Fibroblast of peridontal ligament (primary cell): ENCODE results near the gene ARHGAP24.
"Not testable (repeated sequence)": the region's sequence is repeated elsewhere in the genome, so short reads cannot be mapped to it uniquely, and the experiment has no call there.

ENCODE experiments used
- DNase-seq: peaks from one replicate; pipeline ENCODE4 v3.0.0-alpha.2; 2010; ENCODE audit errors: extremely low read depth

Gene ARHGAP24

DNA sequence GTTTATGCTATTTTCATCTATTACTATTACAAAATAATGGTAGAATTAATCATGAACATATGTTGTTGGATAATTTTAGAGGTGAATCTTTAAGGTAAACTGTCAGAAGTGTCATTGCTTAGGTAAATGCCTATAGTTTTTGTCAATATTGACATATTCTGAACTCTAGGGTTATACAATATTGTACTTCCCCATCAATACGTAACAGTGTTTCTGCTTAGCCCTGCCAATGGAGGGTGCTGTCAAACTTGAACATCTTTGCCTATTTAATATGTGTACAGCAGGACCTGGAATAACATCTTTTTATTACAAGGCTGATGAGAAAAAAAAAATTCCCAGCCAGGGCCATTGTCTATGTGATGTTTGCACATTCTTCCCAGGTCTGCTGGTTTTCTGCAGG, 40.8 kb downstream of the ARHGAP24 start:
- no peak for DNase-seq

- not testable (repeated sequence) for DNase-seq
These were observed 43.6 kb downstream of the ARHGAP24 start for GRCh38 chr4:85518526-85518925.

GRCh38 chr4:85520765-85521749, 46.1 kb downstream of the ARHGAP24 start:
- no peak for DNase-seq

DNA sequence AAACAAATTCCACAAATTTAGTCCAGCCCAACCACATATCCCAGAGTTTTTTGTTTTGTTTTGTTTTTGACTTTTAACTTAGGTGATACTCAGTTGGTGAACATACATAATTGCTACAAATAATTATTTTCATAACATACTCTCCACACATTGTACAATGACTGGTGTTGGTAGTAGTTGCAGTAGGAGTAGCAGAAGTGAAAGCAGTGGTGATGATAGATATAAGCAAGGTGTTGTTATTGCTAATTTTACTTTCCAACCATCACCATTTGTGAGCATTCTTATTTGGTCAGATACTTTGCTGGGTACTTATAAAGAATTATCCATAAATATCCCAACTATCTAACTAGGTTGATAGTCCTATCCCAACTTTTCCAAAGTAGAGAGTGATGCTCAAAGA, 47.3 kb downstream of the ARHGAP24 start:
- no peak for DNase-seq

GRCh38 chr4:85522836-85523235, 47.9 kb downstream of the ARHGAP24 start:
- no peak for DNase-seq

GRCh38 chr4:85527815-85528214, 52.9 kb downstream of the ARHGAP24 start:
- DNase-seq, result no peak

- DNase-seq, result no peak
These were observed 56.8 kb downstream of the ARHGAP24 start for GRCh38 chr4:85531560-85532341.

DNA sequence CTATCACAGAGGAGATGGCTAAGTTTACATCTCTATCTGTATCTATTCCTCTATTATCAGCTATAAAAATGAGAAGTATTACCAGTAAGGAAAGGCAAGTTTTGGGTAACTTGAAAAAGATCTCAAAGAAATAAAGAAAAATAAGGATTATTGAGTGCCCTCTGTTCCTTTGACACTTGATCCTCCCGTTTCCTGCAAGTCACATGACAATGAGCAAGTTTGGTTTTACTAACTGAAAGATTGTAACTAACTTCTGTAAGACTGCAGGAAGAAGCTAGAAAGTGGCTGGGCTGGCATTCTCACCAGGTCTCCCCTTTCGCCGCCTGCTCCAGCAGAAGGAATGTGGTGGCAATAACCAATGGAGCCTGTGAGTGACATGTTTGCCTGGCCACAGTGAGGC, 59.2 kb downstream of the ARHGAP24 start:
- no peak for DNase-seq

DNA sequence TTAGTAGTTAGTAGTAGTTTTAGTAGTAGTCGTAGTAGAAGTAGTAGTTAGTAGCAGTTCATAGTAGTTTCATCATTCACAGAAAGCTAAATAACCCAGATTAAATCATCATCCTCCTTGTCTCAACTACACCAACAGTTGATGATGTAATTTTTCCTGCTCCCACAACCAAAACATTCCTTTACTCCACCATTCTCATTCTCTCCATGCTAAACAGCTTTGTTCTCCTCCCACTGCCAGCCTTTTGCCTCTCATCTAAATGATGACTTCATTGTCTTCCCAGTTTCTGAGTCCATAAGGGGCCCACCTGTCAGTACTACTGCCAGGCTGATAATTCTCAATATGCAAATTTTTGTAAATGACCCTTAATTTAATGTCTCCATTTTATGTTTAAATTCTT, 68.9 kb downstream of the ARHGAP24 start:
- peak; percentile 65 for DNase-seq

DNA sequence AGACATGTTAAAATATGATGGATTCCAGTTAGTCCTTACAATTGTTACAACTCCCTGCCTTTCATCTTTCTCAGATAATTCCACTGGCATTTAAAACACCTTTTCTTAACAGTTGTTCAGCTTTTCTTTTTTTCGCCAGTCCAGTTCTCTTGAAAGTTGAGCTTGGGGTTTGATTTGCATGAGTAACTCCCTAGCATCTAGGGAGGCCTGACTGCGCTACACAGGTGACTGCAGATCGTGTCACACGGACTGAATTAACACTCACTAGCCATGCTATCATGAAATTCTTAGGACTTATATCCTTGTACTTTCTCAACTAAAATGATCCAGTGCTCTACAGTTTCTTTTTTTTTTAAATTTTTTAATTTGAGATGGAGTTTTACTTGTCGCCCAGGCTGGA, 69.8 kb downstream of the ARHGAP24 start:
- DNase-seq, result no peak

DNA sequence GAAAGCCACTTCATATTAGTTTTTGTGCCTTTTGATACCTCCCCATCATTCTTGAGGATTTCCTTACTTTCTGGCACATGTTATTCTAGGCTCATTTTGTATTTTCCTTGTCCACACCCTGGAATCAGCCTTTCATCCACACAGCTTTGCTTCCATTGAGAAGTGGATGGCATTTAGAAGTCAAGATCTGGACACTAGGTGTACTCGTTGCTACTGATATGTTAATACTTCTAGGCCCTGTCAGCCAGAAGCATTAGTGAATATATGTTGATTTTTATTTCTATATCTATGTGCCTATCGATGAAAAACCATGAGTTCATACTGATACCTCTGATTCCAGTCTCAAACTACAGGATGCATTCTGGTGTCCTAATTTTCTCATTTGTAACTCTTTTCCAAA, 73.2 kb downstream of the ARHGAP24 start:
- DNase-seq, result peak; percentile 20

- DNase-seq, result peak; percentile 26
These were observed 73.9 kb downstream of the ARHGAP24 start for GRCh38 chr4:85548841-85549240.

DNA sequence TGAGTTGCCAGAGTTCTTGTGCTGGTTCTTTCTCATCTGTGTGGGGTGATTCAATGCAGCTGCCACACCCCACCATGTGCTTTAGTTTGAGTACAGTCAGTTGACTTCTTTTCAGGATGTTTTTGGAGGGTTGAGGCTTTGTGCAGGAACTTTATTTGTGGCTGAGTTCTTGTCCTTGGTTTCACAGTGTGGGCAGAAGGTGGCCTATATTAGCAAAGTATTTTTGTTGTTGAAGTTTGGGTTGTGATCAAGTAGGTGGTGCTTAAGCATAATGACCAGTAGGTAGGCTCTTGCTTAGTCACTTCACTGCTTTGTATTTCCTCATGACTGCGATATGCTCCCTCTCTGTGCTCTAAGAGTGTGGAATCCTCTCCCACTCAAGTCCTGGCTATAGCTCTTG, 80.3 kb downstream of the ARHGAP24 start:
- DNase-seq, result peak; percentile 8

- DNase-seq, result no peak
These were observed 81.3 kb downstream of the ARHGAP24 start for GRCh38 chr4:85556283-85556682.

DNA sequence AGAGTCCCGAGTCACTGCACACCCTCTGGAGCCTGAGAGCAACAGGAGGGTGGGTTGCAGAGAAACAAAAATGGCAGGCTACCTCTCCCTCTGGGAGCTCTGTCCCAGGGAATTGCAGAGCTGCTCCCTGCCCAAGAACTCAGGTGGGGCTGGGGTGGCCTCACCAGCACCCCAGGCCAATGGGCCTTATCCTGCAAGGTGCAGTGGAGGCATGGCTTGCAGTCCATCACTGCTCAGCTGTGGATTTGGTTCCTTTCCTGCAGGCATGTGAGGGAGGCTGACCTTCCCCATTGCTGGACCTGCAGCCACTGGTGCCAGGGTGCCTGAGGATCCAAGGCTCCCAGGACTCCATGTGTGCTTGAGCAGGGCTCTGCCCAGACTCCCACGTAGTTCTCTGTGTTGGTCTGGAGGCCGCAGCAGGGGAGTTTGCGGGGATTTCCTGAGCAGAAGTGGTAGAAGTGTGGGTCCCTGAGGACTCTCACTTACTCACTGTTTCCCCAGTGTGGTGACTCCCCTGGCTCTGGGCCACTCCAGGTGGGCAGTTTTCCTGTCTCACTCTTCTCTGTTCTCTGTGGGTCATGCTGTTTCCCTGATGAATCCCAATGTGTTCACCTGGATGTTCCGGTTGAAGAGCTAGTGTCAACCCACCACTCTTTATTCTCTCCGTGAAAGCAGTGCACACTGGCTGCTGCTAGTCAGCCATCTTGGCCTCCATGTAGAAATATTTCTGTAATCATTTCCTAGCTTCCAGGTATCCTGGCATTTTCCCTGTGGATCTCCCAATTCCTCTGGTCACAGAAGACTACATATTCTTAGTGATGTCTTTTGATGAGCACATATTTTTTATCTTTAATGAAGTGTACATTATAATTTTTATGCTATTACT, 82.3 kb downstream of the ARHGAP24 start:
- DNase-seq, result no peak

GRCh38 chr4:85565761-85566480, 91.0 kb downstream of the ARHGAP24 start:
- DNase-seq, result peak; percentile 80

GRCh38 chr4:85569730-85570299, 94.9 kb downstream of the ARHGAP24 start:
- no peak for DNase-seq

DNA sequence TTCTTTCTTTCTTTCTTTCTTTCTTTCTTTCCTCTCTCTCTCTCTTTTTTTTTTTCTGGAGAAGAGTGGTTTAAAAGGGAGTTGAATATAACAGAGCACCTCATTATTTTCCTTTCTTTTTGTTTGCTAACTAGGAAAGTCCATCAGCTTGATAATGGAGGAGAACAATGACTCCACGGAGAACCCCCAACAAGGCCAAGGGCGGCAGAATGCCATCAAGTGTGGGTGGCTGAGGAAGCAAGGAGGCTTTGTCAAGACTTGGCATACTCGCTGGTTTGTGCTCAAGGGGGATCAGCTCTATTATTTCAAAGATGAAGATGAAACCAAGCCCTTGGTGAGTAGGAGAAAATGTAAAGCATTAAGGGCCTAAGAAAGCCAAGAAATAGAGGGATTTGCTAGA, 95.4 kb downstream of the ARHGAP24 start:
- DNase-seq, result no peak

- no peak for DNase-seq
These were observed 96.1 kb downstream of the ARHGAP24 start for GRCh38 chr4:85571008-85571407.

DNA sequence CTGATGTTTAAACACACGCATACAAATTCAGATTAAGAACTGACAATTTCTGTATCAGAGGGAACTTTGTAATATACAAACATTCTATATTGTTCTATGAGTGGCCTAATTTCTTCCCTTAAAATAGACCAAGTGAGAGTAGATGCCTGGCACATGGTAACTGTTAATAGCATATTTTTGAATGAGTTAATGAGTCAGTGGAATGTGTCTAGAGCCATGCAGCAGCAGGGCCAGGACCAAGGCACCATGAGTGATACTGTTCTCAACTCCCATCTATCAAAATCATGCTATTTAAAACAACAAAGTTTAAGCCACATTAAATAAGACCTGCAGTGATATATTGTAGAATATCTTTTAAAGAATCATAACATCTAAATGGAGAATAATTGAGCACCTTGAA, 98.3 kb downstream of the ARHGAP24 start:
- no peak for DNase-seq

GRCh38 chr4:85577307-85577706, 102.4 kb downstream of the ARHGAP24 start:
- no peak for DNase-seq
